LNCaP clone FGC (cell line): ENCODE data around the gene FOXP4.

Experiments used
- DNase-seq: peaks from one replicate; pipeline ENCODE4 v3.0.0-alpha.2; 2011; ENCODE audit warnings: low read depth
- H3K4me3 ChIP-seq: 2 replicates; pipeline ENCODE4 v1.5.1; 2011; ENCODE audit warnings: mild to moderate bottlenecking, low read depth, low read length, control low read depth
- TF ChIP-seq, protein P1 (sequence below): IDR thresholded peaks from 2 replicates; pipeline ENCODE4 v1.5.1; 2012; ENCODE audit warnings: mild to moderate bottlenecking; ENCODE audit not compliant: control insufficient read depth, insufficient read depth; ENCODE audit errors: extremely low read depth

Gene FOXP4

DNA sequence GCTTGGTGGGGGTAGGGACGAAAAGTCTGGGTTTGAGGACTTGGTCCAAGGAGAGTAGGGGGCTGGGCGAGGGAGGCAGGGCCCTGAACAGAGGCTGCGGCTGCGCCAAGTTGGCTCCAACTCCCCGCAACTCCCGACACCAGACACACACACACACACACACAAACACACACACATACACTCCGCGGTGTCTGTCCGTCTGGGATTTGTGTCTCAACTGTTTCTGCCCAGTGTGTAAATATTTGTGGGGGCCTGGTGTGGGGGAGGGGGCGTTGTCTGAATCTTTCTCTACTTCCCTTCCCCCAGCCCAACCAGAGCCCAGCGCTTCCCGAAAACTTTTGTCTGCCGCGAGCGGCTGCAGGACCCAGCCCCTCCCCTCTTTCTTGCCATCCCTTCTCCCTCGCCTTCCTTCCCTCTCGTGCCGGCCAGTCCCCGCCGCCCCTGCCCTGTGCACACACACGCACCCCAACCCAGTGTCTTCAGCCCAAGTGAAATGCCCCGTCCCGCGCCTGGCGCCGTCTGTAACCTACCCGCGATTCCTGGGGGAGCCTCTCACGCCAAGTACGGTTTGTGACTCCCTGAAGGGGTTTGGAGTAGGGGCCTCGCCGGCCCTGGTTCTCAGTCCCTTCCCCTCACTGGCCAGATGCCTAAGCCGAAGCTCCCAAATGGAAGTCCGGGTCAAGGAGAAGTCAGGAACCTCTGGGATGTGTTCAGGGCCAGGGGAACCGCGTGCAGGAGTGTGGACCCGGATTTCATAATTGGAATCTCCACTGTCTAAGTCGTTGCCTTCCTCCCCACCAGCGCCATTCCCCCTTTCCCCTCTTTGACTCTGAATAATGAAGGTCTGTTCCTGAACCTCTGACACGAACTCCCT lies 93.0 kb downstream of the FOXP4 start:
- TF ChIP-seq, protein P1, sequence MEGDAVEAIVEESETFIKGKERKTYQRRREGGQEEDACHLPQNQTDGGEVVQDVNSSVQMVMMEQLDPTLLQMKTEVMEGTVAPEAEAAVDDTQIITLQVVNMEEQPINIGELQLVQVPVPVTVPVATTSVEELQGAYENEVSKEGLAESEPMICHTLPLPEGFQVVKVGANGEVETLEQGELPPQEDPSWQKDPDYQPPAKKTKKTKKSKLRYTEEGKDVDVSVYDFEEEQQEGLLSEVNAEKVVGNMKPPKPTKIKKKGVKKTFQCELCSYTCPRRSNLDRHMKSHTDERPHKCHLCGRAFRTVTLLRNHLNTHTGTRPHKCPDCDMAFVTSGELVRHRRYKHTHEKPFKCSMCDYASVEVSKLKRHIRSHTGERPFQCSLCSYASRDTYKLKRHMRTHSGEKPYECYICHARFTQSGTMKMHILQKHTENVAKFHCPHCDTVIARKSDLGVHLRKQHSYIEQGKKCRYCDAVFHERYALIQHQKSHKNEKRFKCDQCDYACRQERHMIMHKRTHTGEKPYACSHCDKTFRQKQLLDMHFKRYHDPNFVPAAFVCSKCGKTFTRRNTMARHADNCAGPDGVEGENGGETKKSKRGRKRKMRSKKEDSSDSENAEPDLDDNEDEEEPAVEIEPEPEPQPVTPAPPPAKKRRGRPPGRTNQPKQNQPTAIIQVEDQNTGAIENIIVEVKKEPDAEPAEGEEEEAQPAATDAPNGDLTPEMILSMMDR, result no peak
- no peak for DNase-seq
- no peak overlapping the region for H3K4me3 ChIP-seq

DNA sequence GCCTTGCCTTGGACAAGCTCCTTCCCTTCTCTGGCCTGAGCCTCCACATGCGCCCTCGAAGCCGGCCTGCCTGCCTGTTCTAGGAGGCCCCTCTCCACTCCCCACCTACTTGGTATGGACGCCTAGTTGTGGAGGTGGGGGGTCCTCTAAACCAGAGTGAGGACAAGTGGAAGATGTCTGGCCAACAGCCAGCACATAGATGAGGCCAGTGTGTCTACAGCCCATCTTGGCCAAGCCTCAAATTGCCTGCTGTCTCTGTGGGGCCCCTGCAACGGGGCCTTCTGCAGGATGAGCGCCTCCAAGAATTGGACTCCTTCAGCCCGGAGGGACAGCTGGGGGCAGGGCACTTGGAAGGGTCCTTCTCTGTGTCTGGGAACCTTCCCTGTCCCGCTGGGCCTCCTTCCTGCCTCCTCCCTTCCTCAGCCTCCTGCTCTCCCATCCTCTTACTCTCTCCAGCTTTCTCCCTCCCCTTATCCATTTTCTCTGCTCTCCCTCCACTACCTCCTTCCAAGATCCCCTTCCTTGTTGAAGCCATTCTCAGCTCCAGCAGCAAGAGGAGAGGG lies 93.7 kb downstream of the FOXP4 start:
- TF ChIP-seq, protein P1, result no peak
- no peak overlapping the region for H3K4me3 ChIP-seq

DNA sequence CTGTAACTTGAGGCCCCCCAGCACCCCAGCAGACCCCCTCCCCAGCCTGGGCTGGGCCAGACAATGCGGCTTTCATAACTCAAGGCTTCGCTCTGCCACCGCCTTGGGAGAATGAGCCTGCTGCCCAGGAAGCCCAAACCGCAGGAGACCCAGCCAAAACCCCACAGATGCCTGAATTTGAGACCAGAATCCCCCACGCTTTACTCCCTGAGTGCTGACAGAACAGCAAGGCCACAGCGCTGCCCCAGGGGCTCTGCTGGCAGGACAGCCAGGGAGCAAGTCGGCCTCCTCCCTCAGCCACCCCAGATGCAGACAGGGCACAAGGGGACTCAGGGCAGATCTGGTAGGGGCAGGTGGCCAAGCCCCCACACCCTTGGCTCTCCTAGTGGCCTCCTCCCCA lies 94.2 kb downstream of the FOXP4 start:
- DNase-seq, result no peak
- no peak overlapping the region for H3K4me3 ChIP-seq

More for the DNA sequence above, 93.7 kb downstream of the FOXP4 start:
- no peak for DNase-seq

DNA sequence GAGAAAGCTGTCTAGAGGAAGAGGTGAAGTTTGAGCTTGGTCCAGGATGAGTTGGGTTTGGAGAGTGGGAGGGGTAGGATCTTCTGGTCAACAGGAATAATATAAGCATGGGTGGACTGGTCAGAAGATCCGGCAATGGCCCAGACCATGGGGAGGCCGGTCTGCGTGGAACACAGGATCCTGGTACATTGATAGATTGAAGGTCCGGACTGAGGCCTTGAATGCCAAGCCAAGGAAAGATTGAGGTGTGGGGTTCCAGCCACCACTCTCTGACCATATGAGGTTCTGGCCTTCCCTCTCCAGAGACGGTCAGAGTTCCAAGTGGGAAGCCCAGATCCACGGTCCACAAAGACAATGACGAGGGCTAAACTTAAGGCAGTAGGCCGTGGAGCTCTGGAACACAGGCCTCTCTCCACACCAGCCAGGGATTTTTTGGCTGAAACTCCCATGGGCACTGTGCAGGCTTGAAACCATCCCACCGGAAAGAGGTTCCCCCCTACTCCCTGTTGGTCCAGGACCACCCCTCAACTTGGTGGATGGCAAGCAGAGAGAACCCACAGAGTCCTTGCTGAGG lies 95.3 kb downstream of the FOXP4 start:
- H3K4me3 ChIP-seq, result no peak overlapping the region
- no peak for DNase-seq
- TF ChIP-seq, protein P1, result no peak

More for the DNA sequence above, 94.2 kb downstream of the FOXP4 start:
- TF ChIP-seq, protein P1, result no peak

DNA sequence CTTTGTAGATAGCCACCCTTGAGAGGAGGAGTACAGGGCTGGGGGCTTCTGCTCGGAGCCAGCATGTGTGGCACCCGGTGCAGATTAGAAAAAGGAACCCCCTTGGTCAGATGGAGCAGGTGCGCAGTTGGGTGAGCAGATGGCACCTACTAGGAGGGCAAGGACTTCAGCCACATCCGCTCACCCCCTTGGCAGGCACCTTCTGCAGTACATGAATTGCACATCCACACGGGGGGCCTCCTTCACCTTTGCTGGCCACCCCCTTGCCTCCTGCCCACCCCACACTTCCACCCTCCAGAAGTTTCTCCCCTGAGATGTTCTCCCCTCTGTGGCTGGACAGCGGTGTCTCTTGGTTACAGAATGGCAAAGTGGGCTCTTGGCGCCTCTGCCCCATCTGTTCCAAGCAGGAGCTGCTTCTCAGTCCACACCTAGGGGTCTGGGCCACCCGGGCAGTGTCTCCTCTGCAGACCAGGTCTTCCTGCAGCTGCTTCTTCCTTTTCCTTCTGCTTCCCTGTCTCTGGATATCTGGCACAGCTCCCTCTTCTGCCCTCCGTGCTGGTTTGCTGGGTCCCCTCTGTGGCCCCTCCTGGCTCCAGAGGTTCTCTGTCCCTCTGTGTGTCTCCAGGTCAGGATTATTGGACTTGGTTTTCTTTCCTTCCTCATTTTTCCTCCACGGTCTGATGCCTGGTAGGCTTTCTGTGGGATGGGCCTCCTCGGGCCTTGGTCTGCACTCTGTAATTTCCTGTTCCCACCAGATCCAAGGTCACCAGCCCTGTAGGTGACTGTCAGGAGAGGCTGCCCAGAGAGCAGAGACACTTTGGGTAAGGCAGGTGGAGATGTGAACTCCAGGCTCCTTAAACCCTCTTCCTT lies 96.1 kb downstream of the FOXP4 start:
- TF ChIP-seq, protein P1, result no peak
- no peak for DNase-seq
- no peak overlapping the region for H3K4me3 ChIP-seq
